Measurements from ENCODE around the gene DHFR2.
"Not testable (repeated sequence)": the region's sequence is repeated elsewhere in the genome, so short reads cannot be mapped to it uniquely, and the experiment has no call there.

The DHFR2 gene

GRCh38 chr3:94065819-94066480, 3.2 kb upstream of the DHFR2 start:
- no peak for DNase-seq (ENCODE audit: low read depth in 2 of 2)

GRCh38 chr3:94065122-94065521, 2.4 kb upstream of the DHFR2 start:
- DNase-seq (ENCODE audit: low read depth in 2 of 2), result no peak

GRCh38 chr3:94064243-94064860, 1.6 kb upstream of the DHFR2 start:
- no peak for DNase-seq (ENCODE audit: low read depth in 2 of 2)

GRCh38 chr3:94063496-94064119, 892 bp upstream of the DHFR2 start:
- DNase-seq (ENCODE audit: low read depth in 2 of 2), result no peak

DNA sequence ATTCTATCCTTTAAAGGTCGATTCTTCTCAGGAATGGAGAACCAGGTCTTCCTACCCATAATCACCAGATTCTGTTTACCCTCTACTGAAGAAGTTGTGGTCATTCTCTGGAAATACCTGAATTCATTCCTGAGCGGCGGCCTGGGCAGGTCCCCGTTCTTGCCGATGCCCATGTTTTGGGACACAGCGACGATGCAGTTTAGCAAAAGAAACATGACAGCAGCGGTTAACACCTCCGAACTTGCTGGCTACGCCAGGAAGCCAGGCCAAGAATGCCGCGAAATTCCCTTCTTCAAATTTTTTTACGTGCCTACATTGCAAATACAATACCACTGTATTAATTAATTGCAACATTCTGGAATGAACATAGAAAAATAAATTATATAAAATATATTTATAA, 1.4 kb downstream of the DHFR2 start:
- no peak for DNase-seq (ENCODE audit: low read depth in 2 of 2)

- DNase-seq (ENCODE audit: low read depth in 2 of 2), result no peak
Observed at GRCh38 chr3:94050546-94050945, 12.2 kb downstream of the DHFR2 start.

GRCh38 chr3:94049267-94049666, 13.4 kb downstream of the DHFR2 start:
- no peak for DNase-seq (ENCODE audit: low read depth in 2 of 2)

- DNase-seq (ENCODE audit: low read depth in 2 of 2), result no peak
Observed at GRCh38 chr3:94046533-94046932, 16.2 kb downstream of the DHFR2 start.

DNA sequence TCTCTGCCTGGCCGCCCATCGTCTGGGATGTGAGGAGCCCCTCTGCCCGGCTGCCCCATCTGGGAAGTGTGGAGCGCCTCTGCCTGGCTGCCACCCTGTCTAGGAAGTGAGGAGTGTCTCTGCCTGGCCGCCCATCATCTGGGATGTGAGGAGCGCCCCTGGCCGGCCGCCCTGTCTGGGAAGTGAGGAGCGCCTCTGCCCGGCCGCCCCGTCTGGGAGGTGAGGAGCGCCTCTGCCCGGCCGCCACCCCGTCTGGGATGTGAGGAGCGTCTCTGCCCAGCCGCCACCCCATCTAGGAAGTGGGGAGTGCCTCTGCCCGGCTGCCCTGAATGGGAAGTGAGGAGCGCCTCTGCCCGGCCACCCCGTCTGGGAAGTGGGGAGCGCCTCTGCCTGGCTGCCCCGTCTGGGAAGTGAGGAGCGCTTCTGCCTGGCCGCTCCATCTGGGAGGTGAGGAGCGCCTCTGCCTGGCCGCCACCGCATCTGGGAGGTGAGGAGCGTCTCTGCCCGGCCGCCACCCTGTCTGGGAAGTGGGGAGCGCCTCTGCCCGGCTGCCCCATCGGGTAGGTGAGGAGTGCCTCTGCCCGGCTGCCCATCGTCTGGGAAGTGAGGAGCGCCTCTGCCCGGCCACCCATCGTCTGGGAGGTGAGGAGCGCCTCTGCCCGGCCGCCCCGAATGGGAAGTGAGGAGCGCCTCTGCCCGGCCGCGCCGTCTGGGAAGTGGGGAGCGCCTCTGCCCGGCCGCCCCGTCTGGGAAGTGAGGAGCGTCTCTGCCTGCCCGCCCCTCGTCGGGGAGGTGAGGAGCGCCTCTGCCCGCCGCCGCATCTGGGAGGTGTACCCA, 18.4 kb downstream of the DHFR2 start:
- not testable (repeated sequence) for DNase-seq (ENCODE audit: low read depth in 2 of 2)

DNA sequence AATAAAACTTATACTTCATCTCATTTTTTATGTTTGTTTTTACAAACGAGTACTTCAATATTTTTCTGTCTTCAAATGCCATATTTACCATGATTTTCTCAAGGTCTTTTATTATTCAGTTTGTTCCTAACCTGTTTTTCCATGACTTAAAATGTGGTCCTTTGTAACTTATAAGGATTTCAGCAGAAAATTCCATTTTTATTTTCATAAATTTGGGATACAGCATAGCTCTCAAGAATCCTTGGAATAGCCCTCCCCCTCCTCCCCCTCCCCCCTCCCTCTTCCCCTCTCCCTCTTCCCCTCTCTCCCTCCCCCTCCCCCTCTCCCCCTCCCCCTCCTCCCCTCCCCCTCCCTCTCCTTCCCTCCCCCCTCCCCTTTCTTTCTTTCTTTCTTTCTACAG, 19.4 kb downstream of the DHFR2 start:
- DNase-seq (ENCODE audit: low read depth in 2 of 2), result no peak

- DNase-seq (ENCODE audit: low read depth in 2 of 2), result no peak
Observed at GRCh38 chr3:94036909-94037507, 25.7 kb downstream of the DHFR2 start.

DNA sequence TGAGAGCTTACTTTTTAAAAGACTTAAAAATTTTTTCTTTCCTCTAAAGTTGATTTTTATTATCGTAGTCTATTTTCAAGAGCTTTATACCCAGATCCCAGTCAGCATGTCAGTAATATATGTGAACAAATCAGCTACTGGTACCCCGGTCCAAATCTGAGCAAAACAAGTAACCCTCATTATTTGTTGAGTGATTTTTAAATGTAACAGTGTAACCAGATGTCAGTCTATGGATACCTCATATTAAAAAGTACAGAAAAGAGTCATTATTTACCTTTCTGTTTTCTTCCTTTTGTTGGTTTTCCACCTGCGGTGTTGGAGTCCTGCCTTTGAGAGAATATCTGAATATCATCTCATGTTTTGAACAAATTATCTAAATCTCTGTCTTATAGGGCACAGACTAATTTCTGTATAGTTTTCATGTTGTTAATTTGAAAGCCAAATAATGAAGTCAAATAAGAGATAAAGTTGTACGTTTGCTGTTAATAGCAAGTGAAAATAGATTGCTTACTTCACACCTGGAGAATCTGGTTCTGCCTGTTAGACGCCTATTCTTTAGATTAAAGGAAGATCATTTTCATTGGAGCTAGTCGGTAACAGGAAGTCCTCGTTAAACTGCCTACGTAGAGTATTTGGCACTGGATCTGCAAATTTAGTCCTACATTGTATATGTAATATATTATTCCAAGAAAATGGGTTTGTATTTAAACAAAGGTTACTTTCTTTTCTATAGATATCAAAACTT, 34.5 kb downstream of the DHFR2 start, which contains the start of gene STX19:
Gene STX19 (minus strand): TSS at position 505 of the 745 bp plus-strand sequence. CDS start 13,328 bp downstream, outside the sequence.
- DNase-seq (ENCODE audit: low read depth in 2 of 2), result no peak

- DNase-seq (ENCODE audit: low read depth in 2 of 2), result no peak
Observed at GRCh38 chr3:94026623-94027022, 36.1 kb downstream of the DHFR2 start.

- no peak for DNase-seq (ENCODE audit: low read depth in 2 of 2)
Observed at GRCh38 chr3:94024385-94024784, 38.3 kb downstream of the DHFR2 start.

GRCh38 chr3:94020293-94020692, 42.4 kb downstream of the DHFR2 start:
- DNase-seq (ENCODE audit: low read depth in 2 of 2), result no peak

- DNase-seq (ENCODE audit: low read depth in 2 of 2), result no peak
Observed at GRCh38 chr3:94019659-94020058, 43.1 kb downstream of the DHFR2 start.

DNA sequence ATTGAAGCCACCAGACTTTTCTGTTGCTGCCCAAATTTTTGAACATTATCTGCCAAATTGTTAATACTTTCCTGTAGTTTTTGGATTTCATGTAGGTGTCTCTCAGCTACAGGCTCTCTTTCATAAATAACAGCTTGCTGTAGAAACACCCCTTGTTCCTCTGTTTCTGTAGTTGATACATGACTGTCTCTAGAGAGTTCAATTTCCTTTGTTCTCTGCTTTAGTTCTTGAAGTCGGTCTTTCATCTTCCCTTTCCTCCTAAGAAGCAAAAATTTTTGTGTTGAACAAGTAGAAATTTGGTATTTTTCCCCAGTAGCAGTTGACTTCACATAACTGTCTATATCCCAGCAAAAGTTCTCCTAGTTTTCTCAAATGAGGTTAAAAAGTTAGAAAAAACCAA, 47.7 kb downstream of the DHFR2 start:
- DNase-seq (ENCODE audit: low read depth in 2 of 2), result no peak

GRCh38 chr3:94012185-94012584, 50.5 kb downstream of the DHFR2 start:
- no peak for DNase-seq (ENCODE audit: low read depth in 2 of 2)

DNA sequence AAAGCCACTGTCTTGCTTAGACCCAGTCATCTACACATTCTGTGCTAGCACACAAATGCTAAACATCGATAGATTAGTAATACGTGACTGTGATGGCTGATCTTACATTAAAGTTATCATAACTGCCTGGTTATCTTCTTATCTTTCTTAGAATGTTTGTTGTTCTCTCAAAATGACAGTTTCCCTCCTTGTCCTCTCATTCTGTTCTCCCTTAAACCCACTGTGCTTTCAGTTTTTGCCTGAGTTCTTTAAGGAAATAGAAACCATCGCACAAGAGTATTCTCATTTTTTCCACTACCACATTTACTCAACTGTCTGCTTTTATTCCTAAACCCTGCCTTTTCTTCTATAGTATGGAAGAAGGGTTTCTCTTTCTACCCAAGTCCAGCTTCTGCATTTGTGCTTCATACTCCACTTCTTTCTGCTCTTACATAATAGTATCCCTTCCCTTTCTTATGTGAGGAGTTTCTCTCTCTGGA, 51.4 kb downstream of the DHFR2 start:
- DNase-seq (ENCODE audit: low read depth in 2 of 2), result no peak

GRCh38 chr3:94009608-94010007, 53.1 kb downstream of the DHFR2 start:
- no peak for DNase-seq (ENCODE audit: low read depth in 2 of 2)

GRCh38 chr3:94008253-94008652, 54.5 kb downstream of the DHFR2 start:
- DNase-seq (ENCODE audit: low read depth in 2 of 2), result no peak

All from stimulated activated CD4-positive, alpha-beta T cell treated with anti-CD3 and anti-CD28 coated beads, Interleukin-1b, Interleukin-23, amount 100 ng/mL, for 4 hours (primary cell).